HG02610 (cell line): Measurements from ENCODE around the gene MED22.
A peak's percentile ranks its signal among the peaks of the same experiment; 100 is the strongest.
"Not testable (repeated sequence)": the region's sequence is repeated elsewhere in the genome, so short reads cannot be mapped to it uniquely, and the experiment has no call there.

Experiments used
- ATAC-seq: cut with Tn5 transposase; IDR thresholded peaks from one replicate; pipeline ENCODE4 v1.9.1; 2021; ENCODE audit warnings: mild to moderate bottlenecking, moderate library complexity; ENCODE audit not compliant: unreplicated experiment

MED22 gene

DNA sequence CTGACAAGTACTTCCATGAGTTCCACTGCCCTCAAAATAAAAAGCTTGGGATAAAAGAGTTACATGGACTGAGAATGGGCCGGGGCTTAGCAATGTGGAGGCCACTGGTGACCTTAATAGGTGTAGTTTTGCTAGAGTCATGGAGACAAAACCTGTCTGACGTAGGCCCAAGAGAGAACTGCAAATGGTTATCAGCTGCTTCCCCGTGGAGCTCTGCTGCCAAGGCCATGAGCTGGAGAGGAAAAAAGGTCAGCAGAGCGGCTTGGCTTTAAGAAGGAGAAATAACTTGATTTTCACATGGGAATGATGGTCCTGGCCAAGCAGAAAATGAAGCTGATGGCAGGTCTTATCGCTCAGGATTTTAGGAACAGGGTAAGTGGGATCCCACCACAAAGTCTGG is 8.3 kb downstream of the MED22 start:
- no peak for ATAC-seq

DNA sequence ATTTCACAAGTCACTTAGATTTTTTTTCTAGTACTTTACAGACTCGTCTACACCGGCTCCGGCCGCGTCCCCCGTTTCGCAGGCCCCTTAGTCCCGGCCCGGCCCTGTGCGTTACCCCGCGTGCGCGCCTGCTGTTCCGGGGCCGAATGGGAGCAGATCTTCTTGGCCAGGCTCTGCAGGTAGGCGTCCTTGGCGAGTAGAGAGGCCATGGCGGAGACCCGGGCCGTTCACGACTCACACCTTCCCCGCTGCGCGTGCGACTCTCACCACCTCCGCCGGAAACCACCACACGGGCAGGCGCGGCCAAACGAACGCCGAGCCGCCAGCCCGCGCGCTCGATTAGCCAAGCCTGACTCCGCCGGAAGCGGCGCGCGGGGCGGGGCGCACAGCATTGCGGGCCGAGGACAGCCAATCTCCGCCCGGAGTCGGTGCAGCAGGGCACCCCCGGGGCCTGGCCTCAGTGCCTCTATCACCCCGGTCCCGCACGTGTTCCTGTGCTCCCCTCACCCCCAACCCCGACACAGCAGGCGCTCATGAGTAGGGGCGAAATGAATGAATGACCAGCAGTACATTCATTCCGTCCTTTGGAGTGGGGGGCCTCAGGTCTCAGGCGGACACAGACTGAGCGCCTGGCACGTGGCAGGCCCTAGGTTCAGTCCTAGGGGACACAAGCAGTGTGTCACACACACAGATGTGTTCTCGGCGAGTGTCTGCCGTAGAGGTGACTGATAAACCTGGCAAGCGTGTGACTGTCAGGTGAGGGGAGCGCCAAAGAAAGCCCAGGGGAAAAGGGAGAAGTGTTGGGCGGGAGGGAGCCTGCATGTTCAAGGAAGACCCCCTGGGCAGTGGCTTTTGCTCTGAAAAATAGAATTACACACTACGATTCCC is 11.8 kb downstream of the MED22 start, which contains the start of gene SURF6:
Gene SURF6, minus strand, starts transcription at position 265 of the 888 bp plus-strand sequence. Its CDS starts 56 bp downstream, at position 209.
- ATAC-seq = peak; percentile 84

DNA sequence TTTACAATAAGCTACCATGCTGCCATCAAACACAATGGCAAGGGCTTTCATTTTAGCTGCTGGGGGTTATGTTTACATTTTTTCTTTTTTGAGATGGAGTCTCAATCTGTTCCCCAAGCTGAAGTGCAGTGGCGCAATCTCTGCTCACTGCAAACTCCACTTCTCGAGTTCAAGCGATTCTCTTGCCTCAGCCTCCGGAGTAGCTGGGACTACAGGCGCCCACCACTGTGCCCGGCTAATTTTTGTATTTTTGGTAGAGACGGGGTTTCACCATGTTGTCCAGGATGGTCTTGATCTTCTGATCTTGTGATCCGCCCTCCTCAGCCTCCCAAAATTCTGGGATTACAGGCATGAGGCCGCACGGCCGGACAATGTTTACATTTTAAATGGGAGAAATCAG is 13.0 kb downstream of the MED22 start:
- ATAC-seq = not testable (repeated sequence)

- ATAC-seq = no peak
Measured at GRCh38 chr9:133334161-133334560, 13.8 kb downstream of the MED22 start.

DNA sequence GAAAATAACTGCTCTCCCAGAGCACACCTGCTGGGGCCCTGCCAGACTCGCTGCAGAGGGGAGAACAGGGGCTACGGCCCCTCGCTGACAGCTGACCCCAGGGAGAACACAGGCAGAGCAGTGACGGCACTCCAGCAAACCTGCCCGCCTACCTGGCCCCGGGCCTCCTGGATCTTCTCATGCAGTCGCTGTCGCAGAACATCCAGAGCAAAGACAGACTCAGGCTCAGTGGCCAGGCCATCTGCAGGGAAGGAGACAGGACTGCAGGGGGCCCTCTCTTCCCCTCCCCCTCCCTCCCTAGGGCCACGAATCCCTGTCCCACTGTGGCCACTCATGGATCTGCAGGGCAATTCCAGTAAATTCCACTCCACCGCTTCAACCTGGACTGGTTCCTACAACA is 14.4 kb downstream of the MED22 start:
- ATAC-seq = no peak

DNA sequence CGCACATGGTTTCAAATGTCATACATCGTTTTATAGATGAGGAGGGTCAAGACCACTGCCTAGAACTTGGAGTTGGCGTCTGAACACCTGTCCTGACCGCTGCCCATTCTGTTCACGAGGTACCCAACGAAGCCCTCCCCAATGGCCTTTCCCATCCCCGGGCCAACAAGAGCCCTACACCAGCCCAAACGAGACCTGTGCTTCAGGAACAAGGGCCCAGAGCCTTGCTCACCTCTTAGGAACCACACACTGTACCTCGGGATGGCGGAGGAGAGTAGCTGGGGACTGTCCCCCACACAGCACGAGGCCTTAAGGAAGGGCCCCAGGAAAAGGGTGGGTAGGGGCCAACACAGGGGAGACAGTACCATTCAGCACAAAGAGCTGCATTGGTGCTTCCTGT is 14.9 kb downstream of the MED22 start:
- no peak for ATAC-seq

GRCh38 chr9:133332381-133332730 is 15.6 kb downstream of the MED22 start:
- no peak for ATAC-seq

GRCh38 chr9:133331641-133332380 is 16.1 kb downstream of the MED22 start:
- no peak for ATAC-seq

DNA sequence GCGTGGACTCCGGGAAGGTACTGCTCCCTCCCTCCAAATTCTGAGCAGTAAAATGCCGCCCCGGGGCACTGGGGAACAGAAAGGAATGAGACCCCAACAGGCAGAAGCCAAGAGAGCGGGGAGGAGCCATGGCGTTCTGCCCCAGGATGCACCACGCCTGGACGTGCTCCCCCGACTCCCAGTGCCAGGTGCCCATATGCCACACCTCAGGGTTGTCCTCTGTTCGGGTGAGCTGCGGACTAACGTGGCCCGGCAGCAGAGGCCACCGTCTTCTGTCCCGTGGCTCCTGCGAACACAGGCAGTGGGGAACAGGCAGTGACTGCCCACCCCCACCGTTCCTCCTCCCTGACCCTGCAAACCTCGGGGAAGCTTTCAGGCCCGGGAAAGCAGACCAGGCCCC is 16.7 kb downstream of the MED22 start:
- ATAC-seq = no peak

DNA sequence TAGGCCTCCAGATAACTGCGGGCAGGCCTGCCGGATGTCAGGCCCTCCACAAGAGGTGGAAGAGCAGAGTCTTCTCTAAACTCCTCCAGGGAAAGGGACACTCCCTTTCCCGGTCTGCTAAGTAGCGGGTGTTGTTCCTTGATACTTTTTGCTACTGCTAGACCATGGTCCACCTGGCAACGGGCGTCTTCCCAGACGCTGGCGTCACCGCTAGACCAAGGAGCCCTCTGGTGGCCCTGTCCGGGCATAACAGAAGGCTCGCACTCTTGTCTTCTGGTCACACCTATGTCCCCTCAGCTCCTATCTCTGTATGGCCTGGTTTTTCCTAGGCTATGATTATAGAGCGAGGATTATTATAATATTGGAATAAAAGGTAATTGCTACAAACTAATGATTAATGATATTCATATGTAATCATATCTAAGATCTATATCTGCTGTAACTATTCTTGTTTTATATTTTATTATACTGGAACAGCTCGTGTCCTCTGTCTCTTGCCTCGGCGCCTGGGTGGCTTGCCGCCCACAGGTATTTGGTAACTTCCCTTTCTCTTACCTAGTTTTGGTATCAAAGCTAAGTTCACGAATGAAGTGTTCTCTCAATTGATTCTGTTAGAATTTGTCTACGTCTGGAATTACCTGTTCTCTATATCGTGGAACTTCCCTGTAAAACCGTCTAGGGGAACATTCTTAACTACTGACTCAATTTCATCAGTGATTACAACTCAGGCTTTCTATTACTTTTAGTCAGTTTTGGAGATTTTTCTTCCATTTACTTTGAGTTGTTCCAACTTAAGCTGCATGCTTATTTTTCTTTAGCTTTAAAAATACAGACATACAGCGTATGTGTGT is 18.4 kb downstream of the MED22 start:
- not testable (repeated sequence) for ATAC-seq

GRCh38 chr9:133327834-133328484 is 20.0 kb downstream of the MED22 start:
- ATAC-seq = no peak

GRCh38 chr9:133327021-133327420 is 20.9 kb downstream of the MED22 start:
- ATAC-seq = not testable (repeated sequence)

GRCh38 chr9:133323991-133324703 is 23.8 kb downstream of the MED22 start:
- ATAC-seq = no peak

- no peak for ATAC-seq
Measured at GRCh38 chr9:133323211-133323610, 24.7 kb downstream of the MED22 start.

GRCh38 chr9:133322701-133323100 is 25.2 kb downstream of the MED22 start:
- no peak for ATAC-seq

DNA sequence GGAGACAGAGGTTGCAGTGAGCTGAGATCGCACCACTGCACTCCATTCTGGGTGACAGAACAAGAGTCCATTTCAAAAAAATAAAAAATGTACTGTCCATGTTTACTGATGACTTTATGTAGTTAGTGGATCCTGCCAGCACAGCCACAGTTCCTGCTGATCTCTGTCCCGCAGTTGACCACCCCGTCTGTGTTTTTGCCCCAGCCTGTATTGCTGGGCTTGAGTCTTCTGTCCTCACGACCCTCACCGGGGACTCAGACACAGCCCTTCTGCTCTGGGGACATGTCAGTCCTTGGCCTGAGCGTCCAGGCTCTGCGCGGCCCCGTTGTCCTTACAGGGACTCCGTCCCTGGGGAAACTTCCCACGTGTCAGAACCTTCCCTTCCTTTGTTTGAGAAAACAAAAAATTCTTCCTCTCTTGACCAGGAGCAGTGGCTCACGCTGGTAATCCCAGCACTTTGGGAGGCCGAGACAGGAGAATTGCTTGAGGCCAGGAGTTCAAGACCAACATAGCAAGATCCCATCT is 26.5 kb downstream of the MED22 start:
- ATAC-seq = no peak

DNA sequence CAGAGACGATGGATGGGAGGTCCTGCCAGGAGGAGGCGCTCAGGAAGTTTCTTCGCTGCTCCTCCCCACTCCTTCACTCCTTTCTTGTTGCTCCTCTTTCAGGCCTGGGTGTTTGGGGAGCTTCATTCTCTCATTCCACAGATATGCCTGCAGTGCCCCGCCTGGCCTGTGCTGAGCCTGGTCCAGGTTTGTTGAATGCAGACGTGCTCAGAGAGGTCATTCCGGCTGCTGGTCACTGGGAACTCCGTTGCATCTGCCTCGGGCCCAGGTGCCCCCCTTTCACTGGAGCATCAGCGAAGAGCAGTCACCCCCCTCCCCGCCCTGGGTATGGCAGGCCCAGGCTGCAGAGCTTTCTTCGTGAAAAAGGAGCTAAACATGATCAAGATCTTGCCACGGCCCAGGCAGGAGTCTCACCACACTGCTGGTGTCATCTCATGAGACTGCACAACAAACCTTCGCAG is 27.5 kb downstream of the MED22 start:
- no peak for ATAC-seq

DNA sequence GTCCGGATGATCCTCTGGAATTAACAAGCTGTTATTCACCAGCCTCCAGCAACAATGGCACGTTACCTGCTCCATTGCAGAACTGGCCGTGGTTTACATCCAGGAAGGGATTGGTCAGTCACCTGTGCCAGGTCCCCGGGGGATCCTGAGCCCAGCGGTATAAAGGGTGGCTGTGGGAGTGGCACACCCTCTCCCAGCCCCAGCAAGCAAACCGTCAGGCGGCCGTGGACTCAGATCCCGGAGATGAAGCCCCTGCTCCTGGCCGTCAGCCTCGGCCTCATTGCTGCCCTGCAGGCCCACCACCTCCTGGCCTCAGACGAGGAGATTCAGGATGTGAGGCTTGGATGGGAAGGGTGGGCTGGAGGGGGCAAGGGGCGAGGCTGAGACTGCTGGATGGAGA is 30.4 kb downstream of the MED22 start:
- ATAC-seq = not testable (repeated sequence)

GRCh38 chr9:133315997-133316396 is 31.9 kb downstream of the MED22 start:
- ATAC-seq = no peak

- no peak for ATAC-seq
Measured at GRCh38 chr9:133309608-133310007, 38.3 kb downstream of the MED22 start.
